Measurements from ENCODE around the gene NUSAP1.

DNA sequence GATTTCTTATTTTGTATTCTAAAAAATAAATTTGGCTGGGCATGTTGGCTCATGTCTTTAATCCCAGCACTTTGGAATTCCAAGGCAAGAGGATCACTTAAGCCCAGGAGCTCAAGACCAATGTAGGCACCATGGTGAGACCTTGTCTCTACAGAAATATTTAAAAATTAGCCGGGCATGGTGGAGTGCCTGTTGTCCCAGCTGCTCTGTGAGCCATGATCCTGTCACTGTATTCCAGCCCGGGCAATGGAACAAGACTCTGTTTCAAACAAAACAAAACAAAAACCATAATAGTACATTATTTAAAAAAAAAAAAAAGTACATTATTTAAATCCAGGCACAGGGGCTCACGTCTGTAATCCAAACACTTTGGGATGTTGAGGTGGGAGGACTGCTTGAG is 78.8 kb downstream of the NUSAP1 start:
- TF ChIP-seq, protein P1, sequence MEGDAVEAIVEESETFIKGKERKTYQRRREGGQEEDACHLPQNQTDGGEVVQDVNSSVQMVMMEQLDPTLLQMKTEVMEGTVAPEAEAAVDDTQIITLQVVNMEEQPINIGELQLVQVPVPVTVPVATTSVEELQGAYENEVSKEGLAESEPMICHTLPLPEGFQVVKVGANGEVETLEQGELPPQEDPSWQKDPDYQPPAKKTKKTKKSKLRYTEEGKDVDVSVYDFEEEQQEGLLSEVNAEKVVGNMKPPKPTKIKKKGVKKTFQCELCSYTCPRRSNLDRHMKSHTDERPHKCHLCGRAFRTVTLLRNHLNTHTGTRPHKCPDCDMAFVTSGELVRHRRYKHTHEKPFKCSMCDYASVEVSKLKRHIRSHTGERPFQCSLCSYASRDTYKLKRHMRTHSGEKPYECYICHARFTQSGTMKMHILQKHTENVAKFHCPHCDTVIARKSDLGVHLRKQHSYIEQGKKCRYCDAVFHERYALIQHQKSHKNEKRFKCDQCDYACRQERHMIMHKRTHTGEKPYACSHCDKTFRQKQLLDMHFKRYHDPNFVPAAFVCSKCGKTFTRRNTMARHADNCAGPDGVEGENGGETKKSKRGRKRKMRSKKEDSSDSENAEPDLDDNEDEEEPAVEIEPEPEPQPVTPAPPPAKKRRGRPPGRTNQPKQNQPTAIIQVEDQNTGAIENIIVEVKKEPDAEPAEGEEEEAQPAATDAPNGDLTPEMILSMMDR (conservative IDR thresholded peaks at IDR 0.05; ENCODE audit: low read length), result no peak
- no peak for TF ChIP-seq EZH2phosphoT487 (IDR thresholded peaks at IDR 0.05; ENCODE audit: borderline replicate concordance, low read depth, low read length)

All from OCI-LY7 (cell line).